Activated naive CD4-positive, alpha-beta T cell treated with anti-CD3 and anti-CD28 coated beads for 36 hours (primary cell): ENCODE measurements around the gene AP2S1. TPM values are rescaled to one million over a fixed set of nuclear protein-coding genes. Genes with fewer than 3 reads are reported as not detected.

ENCODE experiments used
- CTCF ChIA-PET: fragments of 350-600 bp; sonication (Branson Sonifier 250); formaldehyde crosslinking; loops from one replicate; lab custom pipeline; 2021; ENCODE audit warnings: antibody characterized with exemption; lab: Charles Lee
- DNase-seq: peaks from one replicate; pipeline ENCODE4 v3.0.0-alpha.2; 2020
- H3K27ac Mint-ChIP-seq: one replicate; pipeline ENCODE4 v1.8.0; 2021; ENCODE audit warnings: mild to moderate bottlenecking, mixed read lengths
- H3K27me3 Mint-ChIP-seq: one replicate; pipeline ENCODE4 v1.8.0; 2021; ENCODE audit warnings: low read depth, mixed read lengths
- H3K36me3 Mint-ChIP-seq: one replicate; pipeline ENCODE4 v1.8.0; 2021; ENCODE audit warnings: low read depth, mixed read lengths
- H3K4me1 Mint-ChIP-seq: one replicate; pipeline ENCODE4 v1.8.0; 2021; ENCODE audit warnings: low read depth, mixed read lengths
- H3K4me3 Mint-ChIP-seq: one replicate; pipeline ENCODE4 v1.8.0; 2021; ENCODE audit warnings: mild to moderate bottlenecking, moderate library complexity, mixed read lengths
- H3K9me3 Mint-ChIP-seq: one replicate; pipeline ENCODE4 v1.8.0; 2021; ENCODE audit warnings: mixed read lengths
- intact Hi-C: fragments of 100-400 bp; cut with micrococcal nuclease; formaldehyde crosslinking; loops from one replicate; pipeline ENCODE4 v1.15.1; 2023
- total RNA-seq, 2 experiments: library from RNA; stranded (reverse); gene quantifications; one replicate each; pipeline ENCODE4 v1.2.3, GENCODE V29; 2021

The AP2S1 gene
- total RNA-seq, 2 experiments from 2014 or later = 112 to 118 TPM

DNA sequence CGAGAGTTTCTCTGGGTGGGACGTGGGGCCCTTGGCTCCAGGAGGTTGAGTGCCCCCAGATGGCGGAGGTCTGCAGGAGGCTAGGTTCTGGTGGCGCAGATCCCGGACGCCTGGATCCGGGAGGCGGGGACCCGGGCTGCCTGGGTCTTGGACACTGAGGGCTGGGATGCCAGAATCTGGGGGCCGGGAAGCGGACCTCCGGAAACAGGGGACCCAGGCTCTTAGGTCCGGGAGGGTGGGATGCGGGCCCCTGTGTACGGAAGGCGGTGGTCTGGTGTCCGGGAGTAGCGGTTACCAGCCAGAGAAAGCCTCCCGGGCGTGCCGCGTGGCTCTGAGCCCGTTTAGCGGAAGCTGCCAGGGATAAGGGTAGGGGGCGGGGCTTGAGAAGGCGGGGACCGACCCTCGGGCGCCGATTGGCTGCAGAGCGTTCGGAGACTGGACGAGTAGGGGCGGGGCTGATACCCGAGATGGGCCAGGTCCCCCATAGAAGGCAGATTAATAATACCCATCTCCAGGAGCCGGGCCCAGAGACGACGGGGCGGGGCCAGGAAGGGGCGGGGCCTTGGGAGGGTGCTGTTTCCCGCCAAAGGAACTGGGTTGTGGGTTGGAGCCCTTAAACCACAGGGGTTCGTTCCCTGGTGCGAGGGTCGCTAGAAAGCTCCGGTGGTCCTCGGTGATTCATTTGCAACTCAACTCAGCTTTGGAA is 62.2 kb downstream of the AP2S1 start, which contains the start of gene SLC1A5:
SLC1A5 (minus strand) TSS at position 333 of the 706 bp plus-strand sequence. CDS start 629 bp downstream, outside the sequence.
- intact Hi-C loops = loop anchor here (2.0 to 5.0 kb wide), 4 partner anchors 62 to 399 kb away; partner anchors contain the start of genes AP2S1, CALM3 and ZC3H4
- H3K36me3 Mint-ChIP-seq = peaks cover 39% of the 10 kb centered on the region
- peak within 1 kb of the TSS; percentile 95 for H3K4me3 Mint-ChIP-seq
- peak within 1 kb of the TSS; percentile 99 for H3K27ac Mint-ChIP-seq
- H3K4me1 Mint-ChIP-seq = peaks cover 38% of the 10 kb centered on the region
- no peaks in the 10 kb centered on the region for H3K9me3 Mint-ChIP-seq
- DNase-seq = peak; percentile 99
- CTCF ChIA-PET = interaction anchor here (0.6 to 1.7 kb wide), 4 partner anchors 22 to 247 kb away, joined by 3 to 5 read pairs (median 3); no protein-coding TSS in a partner anchor
- no peaks in the 10 kb centered on the region for H3K27me3 Mint-ChIP-seq

Other genes starting within 250 kb of the AP2S1 start
- gene CALM3, start 249.5 kb downstream of the AP2S1 start, total RNA-seq = 100 to 1,000 TPM; 482 to 500 TPM
- gene PTGIR, start 225.8 kb downstream of the AP2S1 start, total RNA-seq = 10 to 100 TPM; 16.3 to 17.2 TPM
- gene GNG8, start 214.6 kb downstream of the AP2S1 start, total RNA-seq = 1 to 10 TPM; 7.1 to 8.1 TPM
- gene DACT3, start 189.7 kb downstream of the AP2S1 start, total RNA-seq = 1 to 10 TPM; 2.4 to 3.0 TPM
- gene PRKD2, start 133.7 kb downstream of the AP2S1 start, total RNA-seq = 10 to 100 TPM; 62.2 to 62.3 TPM
- gene FKRP, start 104.8 kb downstream of the AP2S1 start, total RNA-seq = 1 to 10 TPM; 8.8 to 9.0 TPM
- gene STRN4, start 104.4 kb downstream of the AP2S1 start, total RNA-seq = 10 to 100 TPM; 59.2 to 63.2 TPM
- gene SLC1A5, start 62.3 kb downstream of the AP2S1 start, total RNA-seq = 100 to 1,000 TPM; 139 TPM
- gene ARHGAP35, start 10.2 kb upstream of the AP2S1 start, total RNA-seq = 1 to 10 TPM; 8.9 TPM
- under 1 TPM in 1 of 2 experiments, not detected in 1; 0.21 TPM for gene NPAS1, start 169.0 kb upstream of the AP2S1 start, total RNA-seq
- gene TMEM160, start 197.8 kb upstream of the AP2S1 start, total RNA-seq = 10 to 100 TPM; 54.8 to 56.6 TPM